GM18517 (cell line): ENCODE results near the gene PABPN1L.

Source experiments
- ATAC-seq: cut with Tn5 transposase; IDR thresholded peaks from one replicate; pipeline ENCODE4 v1.9.1; 2021; ENCODE audit warnings: mild to moderate bottlenecking, moderate library complexity; ENCODE audit not compliant: unreplicated experiment

The PABPN1L gene

DNA sequence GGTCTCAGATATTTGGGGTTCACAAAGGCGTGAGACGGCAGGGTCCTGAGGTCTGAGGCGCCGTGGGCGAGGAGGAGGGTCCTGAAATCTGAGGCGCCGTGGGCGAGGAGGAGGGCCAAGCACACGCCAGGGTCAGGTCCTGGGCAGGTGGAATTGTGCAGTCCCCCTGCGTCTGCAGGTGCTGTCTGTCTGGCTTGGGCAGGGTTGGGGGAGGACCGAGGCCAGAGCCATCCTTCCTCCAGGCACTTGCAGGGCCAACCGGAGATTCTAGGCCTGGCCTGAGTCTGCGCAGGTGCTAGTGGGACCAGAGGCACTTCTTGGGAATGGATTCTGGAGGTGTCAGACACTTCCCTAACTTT is 52.3 kb downstream of the PABPN1L start:
- ATAC-seq = no peak
